PFSK-1 (cell line): Measurements from ENCODE around the gene LSM14B.

Experiments used
- FOXP2 ChIP-seq: optimal IDR thresholded peaks from 2 replicates; pipeline ENCODE3; 2011; ENCODE audit warnings: borderline replicate concordance, control low read depth, inconsistent platforms; ENCODE audit not compliant: insufficient read depth; ENCODE audit errors: extremely low read length, extremely low read depth
- POLR2AphosphoS5 ChIP-seq: IDR thresholded peaks from 2 replicates; pipeline ENCODE4 v1.6.1; 2012; ENCODE audit warnings: low read depth, mild to moderate bottlenecking, control low read depth, low read length, moderate library complexity
- REST ChIP-seq, 2 experiments: IDR thresholded peaks; 2 replicates each; pipeline versions ENCODE4 v1.6.1 to v1.8.0; 2011 to 2012; ENCODE audit warnings: low read depth in 2 of 2, low read length in 2 of 2, control low read depth in 1 of 2, inconsistent platforms in 1 of 2, mild to moderate bottlenecking in 1 of 2, moderate library complexity in 1 of 2; ENCODE audit not compliant: insufficient read depth in 1 of 2
- SIN3A ChIP-seq: IDR thresholded peaks from 2 replicates; pipeline ENCODE4 v1.6.1; 2012; ENCODE audit warnings: mild to moderate bottlenecking, low read length, moderate library complexity, borderline replicate concordance; ENCODE audit not compliant: insufficient read depth
- TAF1 ChIP-seq: IDR thresholded peaks from 2 replicates; pipeline ENCODE4 v1.6.1; 2012; ENCODE audit warnings: low read length, control low read depth, borderline replicate concordance; ENCODE audit not compliant: insufficient read depth

Gene LSM14B

DNA sequence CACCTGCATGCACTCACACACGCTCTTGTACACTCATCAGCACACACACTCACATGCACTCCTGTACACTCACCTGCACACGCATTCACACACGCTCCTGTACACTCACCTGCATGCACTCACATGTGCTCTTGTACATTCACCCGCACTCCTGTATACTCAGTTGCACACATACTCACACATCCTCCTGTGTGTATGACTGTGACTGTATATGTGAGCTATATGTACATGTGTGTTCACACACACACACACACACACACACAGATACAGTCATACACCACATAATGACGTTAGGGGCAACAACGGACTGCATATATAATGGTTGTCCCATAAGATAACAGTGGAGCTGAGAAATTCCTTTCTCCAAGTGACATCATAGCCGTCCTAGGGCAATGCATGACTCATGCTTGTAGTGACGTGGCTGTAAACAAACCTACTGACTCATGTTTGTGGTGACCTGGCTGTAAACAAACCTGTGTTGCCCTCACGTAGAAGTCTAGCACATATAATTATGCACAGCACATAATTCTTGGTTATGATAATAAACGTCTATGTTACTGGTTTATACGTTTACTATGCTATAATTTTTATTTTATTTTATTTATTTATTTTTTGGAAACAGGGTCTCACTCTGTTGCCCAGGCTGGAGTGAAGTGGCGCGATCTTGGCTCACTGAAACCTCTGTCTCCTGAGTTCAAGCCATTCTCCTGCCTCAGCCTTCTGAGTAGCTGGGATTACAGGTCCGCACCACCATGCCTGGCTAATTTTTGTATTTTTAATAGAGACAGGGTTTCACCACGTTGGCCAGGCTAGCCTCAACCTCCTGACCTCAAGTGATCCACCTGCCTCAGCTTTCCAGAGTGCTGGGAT is 33.8 kb upstream of the LSM14B start:
- TF ChIP-seq POLR2AphosphoS5 (no peak), TAF1 (no peak), FOXP2 (peak; percentile 100), SIN3A (no peak), REST (IDR thresholded peaks at IDR 0.05; ENCODE audit: insufficient read depth in 1 of 2, low read depth in 2 of 2, low read length in 2 of 2) (no peak)

- TF ChIP-seq TAF1 (no peak), POLR2AphosphoS5 (no peak), SIN3A (no peak), FOXP2 (no peak), REST (IDR thresholded peaks at IDR 0.05; ENCODE audit: insufficient read depth in 1 of 2, low read depth in 2 of 2, low read length in 2 of 2) (no peak)
Measured at GRCh38 chr20:62089393-62089792, 32.9 kb upstream of the LSM14B start.

DNA sequence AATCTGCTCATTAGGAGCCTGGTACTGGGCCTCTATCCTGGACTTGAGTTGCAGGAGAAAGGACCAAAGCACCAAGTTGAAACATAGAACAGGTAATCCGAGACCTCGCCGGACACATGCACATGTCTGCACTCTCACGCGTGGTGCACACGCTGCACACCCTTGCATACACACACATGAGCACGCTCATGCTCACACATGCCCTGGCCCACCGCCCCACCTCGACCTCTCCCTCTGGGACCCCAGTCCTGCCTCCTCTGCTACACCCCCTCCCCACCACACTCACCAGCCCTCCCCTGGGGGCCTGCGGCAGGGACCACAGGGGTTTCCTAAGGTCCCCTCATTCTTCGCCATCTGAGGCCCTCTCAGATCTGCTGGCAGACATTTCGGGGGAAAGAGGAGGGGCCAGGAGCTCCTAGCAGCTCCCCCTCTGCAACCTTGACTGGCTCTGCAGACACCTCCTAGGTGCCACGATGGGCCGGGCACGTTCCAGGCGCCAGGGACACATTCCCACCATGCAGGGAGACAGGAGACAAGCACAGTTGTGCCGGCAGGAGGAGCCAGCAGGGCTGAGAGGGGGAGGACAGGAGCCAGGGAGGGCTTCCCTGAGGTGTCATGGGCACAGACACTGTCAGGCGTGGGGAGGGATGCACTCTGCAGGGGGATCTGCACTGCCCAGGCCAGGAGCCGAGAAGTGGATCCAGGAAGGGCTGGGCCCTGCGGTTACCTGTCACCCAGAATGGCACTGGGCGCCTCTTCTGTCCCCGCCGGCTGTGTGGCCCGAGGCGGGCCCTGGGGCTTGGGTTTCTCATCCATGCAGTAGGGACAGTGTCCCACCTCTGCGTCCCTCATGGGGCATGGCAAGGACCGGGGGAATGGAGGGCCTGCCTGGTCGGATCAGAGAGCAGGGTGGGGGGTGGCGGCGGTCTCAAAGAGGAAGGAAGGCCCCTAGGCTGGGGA is 25.6 kb upstream of the LSM14B start:
- TF ChIP-seq POLR2AphosphoS5 (no peak), SIN3A (no peak), TAF1 (no peak), FOXP2 (no peak), REST (IDR thresholded peaks at IDR 0.05; ENCODE audit: insufficient read depth in 1 of 2, low read depth in 2 of 2, low read length in 2 of 2) (no peak)

DNA sequence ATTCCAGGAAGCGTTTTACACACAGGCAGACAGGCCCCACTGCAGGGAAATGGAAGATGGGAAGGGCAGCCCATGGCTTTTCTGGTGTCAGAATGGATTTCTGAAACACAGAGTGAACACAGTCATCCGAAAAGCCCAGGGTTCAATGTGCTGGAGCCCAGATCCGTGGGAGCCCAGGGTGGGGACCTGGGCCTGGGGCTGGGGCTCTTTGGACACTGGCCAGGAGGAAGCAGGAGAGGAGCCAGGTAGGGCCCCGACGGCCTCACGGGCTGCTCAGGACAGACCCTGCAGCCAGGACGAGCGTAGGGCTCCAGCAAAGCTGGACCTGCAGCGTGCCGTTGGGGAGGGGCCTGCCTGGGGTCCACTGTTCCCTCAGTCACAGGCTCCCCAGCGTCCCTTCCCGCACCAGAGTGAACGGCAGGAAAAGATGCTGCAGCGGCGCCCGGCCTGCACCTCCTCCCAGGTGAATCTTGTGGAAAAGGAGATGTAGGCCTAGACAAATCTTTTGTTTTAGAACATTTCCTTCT is 24.3 kb upstream of the LSM14B start:
- no peak for TF ChIP-seq TAF1
- TF ChIP-seq REST (IDR thresholded peaks at IDR 0.05; ENCODE audit: insufficient read depth in 1 of 2, low read depth in 2 of 2, low read length in 2 of 2) = no peak
- no peak for TF ChIP-seq SIN3A
- TF ChIP-seq FOXP2 = no peak
- TF ChIP-seq POLR2AphosphoS5 = no peak
